Measurements from ENCODE around the gene CRACDL. TPM values are rescaled to one million over a fixed set of nuclear protein-coding genes. Genes with fewer than 3 reads are reported as not detected.

The CRACDL gene
- total RNA-seq, 1 experiment from 2014 or later = 1.1 TPM

GRCh38 chr2:98824256-98825019 is 111.6 kb downstream of the CRACDL start:
- Histone ChIP-seq H3K27me3 (replicated peaks; ENCODE audit: control insufficient read depth, insufficient read depth, low read length) (no peaks in the 10 kb centered on the region), H3K4me3 (ENCODE audit: low read depth, low read length) (no peak overlapping the region), H3K36me3 (ENCODE audit: control insufficient read depth, insufficient read depth, low read length) (no peaks in the 10 kb centered on the region), H3K4me1 (peaks cover 7% of the 10 kb centered on the region), H3K9me3 (no peaks in the 10 kb centered on the region)
- intact Hi-C loops (cut with micrococcal nuclease; ENCODE audit: unreplicated experiment) = no loop called here
- Mint-ChIP-seq H3K4me1 (ENCODE audit: low read depth, unreplicated experiment) (no peaks in the 10 kb centered on the region), H3K27ac (ENCODE audit: unreplicated experiment) (no peak overlapping the region), H3K9me3 (ENCODE audit: unreplicated experiment) (no peaks in the 10 kb centered on the region), H3K27me3 (ENCODE audit: insufficient read depth, unreplicated experiment) (no peaks in the 10 kb centered on the region), H3K36me3 (ENCODE audit: insufficient read depth, unreplicated experiment) (no peaks in the 10 kb centered on the region), H3K4me3 (ENCODE audit: unreplicated experiment) (no peak overlapping the region)
- DNase-seq = no peak
- POLR2A ChIA-PET = no interaction called here
- no TSS peak for BruUV-seq (replicated peaks)
- no peak for TF ChIP-seq CTCF (IDR thresholded peaks at IDR 0.05; ENCODE audit: insufficient read depth in 1 of 2, low read depth in 1 of 2, low read length in 1 of 2, severe bottlenecking in 1 of 2, unreplicated experiment in 1 of 2)
- CTCF ChIA-PET = no interaction called here

GRCh38 chr2:98823196-98824170 is 112.5 kb downstream of the CRACDL start:
- Mint-ChIP-seq H3K27ac (ENCODE audit: unreplicated experiment) (no peak overlapping the region), H3K36me3 (ENCODE audit: insufficient read depth, unreplicated experiment) (no peaks in the 10 kb centered on the region), H3K4me3 (ENCODE audit: unreplicated experiment) (no peak overlapping the region), H3K27me3 (ENCODE audit: insufficient read depth, unreplicated experiment) (no peaks in the 10 kb centered on the region), H3K4me1 (ENCODE audit: low read depth, unreplicated experiment) (no peaks in the 10 kb centered on the region), H3K9me3 (ENCODE audit: unreplicated experiment) (no peaks in the 10 kb centered on the region)
- peaks cover 7% of the 10 kb centered on the region for H3K4me1 ChIP-seq
- H3K4me3 ChIP-seq (ENCODE audit: low read depth, low read length) = no peak overlapping the region
- POLR2A ChIA-PET = no interaction called here
- no peaks in the 10 kb centered on the region; the same call in 1 of the 2 replicates for H3K36me3 ChIP-seq (ENCODE audit: control insufficient read depth, insufficient read depth, low read length)
- H3K27me3 ChIP-seq (replicated peaks; ENCODE audit: control insufficient read depth, insufficient read depth, low read length) = no peaks in the 10 kb centered on the region
- CTCF ChIA-PET = no interaction called here
- TF ChIP-seq CTCF (IDR thresholded peaks at IDR 0.05; ENCODE audit: insufficient read depth in 1 of 2, low read depth in 1 of 2, low read length in 1 of 2, severe bottlenecking in 1 of 2, unreplicated experiment in 1 of 2) = no peak
- no peaks in the 10 kb centered on the region for H3K9me3 ChIP-seq
- intact Hi-C loops (cut with micrococcal nuclease; ENCODE audit: unreplicated experiment) = no loop called here
- BruUV-seq (replicated peaks) = no TSS peak
- no peak for DNase-seq

GRCh38 chr2:98822301-98823164 is 113.5 kb downstream of the CRACDL start:
- DNase-seq = no peak
- H3K4me1 Mint-ChIP-seq (ENCODE audit: low read depth, unreplicated experiment) = peaks cover 5% of the 10 kb centered on the region
- no peaks in the 10 kb centered on the region for H3K27me3 Mint-ChIP-seq (ENCODE audit: insufficient read depth, unreplicated experiment)
- intact Hi-C loops (cut with micrococcal nuclease; ENCODE audit: unreplicated experiment) = no loop called here
- H3K4me3 ChIP-seq (ENCODE audit: low read depth, low read length) = no peak overlapping the region
- H3K9me3 ChIP-seq = no peaks in the 10 kb centered on the region
- no peaks in the 10 kb centered on the region for H3K9me3 Mint-ChIP-seq (ENCODE audit: unreplicated experiment)
- BruUV-seq (replicated peaks) = no TSS peak
- no peaks in the 10 kb centered on the region; the same call in 1 of the 2 replicates for H3K36me3 ChIP-seq (ENCODE audit: control insufficient read depth, insufficient read depth, low read length)
- no peak overlapping the region for H3K4me3 Mint-ChIP-seq (ENCODE audit: unreplicated experiment)
- POLR2A ChIA-PET = no interaction called here
- peaks cover 7% of the 10 kb centered on the region for H3K4me1 ChIP-seq
- no peaks in the 10 kb centered on the region for H3K36me3 Mint-ChIP-seq (ENCODE audit: insufficient read depth, unreplicated experiment)
- TF ChIP-seq CTCF (IDR thresholded peaks at IDR 0.05; ENCODE audit: insufficient read depth in 1 of 2, low read depth in 1 of 2, low read length in 1 of 2, severe bottlenecking in 1 of 2, unreplicated experiment in 1 of 2) = no peak
- H3K27me3 ChIP-seq (replicated peaks; ENCODE audit: control insufficient read depth, insufficient read depth, low read length) = no peaks in the 10 kb centered on the region
- CTCF ChIA-PET = no interaction called here
- no peak overlapping the region for H3K27ac Mint-ChIP-seq (ENCODE audit: unreplicated experiment)
